ENCODE results near the gene CSTF1. TPM values are rescaled to one million over a fixed set of nuclear protein-coding genes. Genes with fewer than 3 reads are reported as not detected.

Gene CSTF1
- total and polyA plus RNA-seq, 2 donors (not counting 1 experiment from before 2014, with no cell fraction given), result 31.2 to 55.2 TPM

DNA sequence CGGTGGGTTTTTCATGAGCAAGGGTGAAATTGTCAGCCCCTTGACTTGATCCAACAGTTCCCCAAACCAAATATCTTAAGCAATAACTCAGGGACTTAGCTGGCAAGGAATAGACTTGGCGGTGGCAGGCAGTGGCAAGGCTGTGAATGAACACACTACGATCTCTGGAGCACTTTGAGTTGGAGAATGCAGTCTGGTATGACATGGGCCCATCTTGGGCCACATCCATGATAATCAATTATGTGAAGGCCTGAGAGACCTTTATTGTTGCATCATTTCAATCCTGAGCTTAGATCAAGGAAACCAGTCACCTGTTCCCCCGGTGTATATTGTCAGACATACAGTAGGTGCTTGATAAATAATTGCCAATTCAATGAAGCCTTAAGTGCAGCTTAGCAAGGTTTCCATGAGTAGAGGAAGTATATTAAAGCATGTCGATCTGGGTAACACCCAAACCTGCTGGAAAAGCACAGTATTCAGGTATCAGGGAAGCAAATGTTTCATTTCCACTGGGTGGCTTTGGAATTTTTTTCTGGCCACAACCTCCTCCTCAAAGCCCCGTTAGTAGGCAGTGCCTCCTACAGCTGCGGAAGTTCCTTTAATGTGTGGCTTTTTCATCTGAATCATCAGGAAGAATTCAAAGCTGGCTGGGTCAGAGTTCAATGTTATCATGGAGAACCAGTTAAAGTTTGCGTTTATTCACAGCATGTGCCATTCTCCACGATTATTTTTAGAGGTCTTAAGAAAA lies 29.8 kb downstream of the CSTF1 start:
- no peaks in the 10 kb centered on the region for H3K27me3 ChIP-seq (ENCODE audit: control insufficient read depth, insufficient read depth, low read length)
- no peak overlapping the region for H3K4me3 ChIP-seq (replicated peaks in 1 of 4; ENCODE audit: control extremely low read depth in 1 of 4, insufficient read depth in 1 of 4, low read depth in 3 of 4, low read length in 4 of 4)
- DNase-seq (ENCODE audit: low read depth in 2 of 2), result peak; percentile 73 to 91
- no peaks in the 10 kb centered on the region for H3K9me3 ChIP-seq (ENCODE audit: control insufficient read depth, insufficient read depth, low read depth, low read length)
- H3K4me2 ChIP-seq (ENCODE audit: extremely low read depth, insufficient read depth, low read length), result peak overlapping the region; percentile 4
- TF ChIP-seq, protein P1, sequence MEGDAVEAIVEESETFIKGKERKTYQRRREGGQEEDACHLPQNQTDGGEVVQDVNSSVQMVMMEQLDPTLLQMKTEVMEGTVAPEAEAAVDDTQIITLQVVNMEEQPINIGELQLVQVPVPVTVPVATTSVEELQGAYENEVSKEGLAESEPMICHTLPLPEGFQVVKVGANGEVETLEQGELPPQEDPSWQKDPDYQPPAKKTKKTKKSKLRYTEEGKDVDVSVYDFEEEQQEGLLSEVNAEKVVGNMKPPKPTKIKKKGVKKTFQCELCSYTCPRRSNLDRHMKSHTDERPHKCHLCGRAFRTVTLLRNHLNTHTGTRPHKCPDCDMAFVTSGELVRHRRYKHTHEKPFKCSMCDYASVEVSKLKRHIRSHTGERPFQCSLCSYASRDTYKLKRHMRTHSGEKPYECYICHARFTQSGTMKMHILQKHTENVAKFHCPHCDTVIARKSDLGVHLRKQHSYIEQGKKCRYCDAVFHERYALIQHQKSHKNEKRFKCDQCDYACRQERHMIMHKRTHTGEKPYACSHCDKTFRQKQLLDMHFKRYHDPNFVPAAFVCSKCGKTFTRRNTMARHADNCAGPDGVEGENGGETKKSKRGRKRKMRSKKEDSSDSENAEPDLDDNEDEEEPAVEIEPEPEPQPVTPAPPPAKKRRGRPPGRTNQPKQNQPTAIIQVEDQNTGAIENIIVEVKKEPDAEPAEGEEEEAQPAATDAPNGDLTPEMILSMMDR (conservative IDR thresholded peaks at IDR 0.05 in 1 of 2, IDR thresholded peaks at IDR 0.05 in 1 of 2; ENCODE audit: low read depth in 1 of 2, low read length in 2 of 2), result no peak
- TF ChIP-seq EZH2 (IDR thresholded peaks at IDR 0.05; ENCODE audit: low read length, missing control alignments), result no peak
- no peak overlapping the region for H2AFZ ChIP-seq (ENCODE audit: low read length)
- peaks cover 2% of the 10 kb centered on the region for H3K36me3 ChIP-seq (ENCODE audit: control insufficient read depth, insufficient read depth, low read length)
- H3K9ac ChIP-seq (ENCODE audit: insufficient read depth, low read length), result no peak overlapping the region
- peaks cover 34% of the 10 kb centered on the region for H3K4me1 ChIP-seq (ENCODE audit: control insufficient read depth, extremely low read depth, insufficient read depth, low read length)
- H3K27ac ChIP-seq (ENCODE audit: insufficient read depth, low read length), result peak overlapping the region; percentile 77
- H3K79me2 ChIP-seq (ENCODE audit: control insufficient read depth, insufficient read depth, low read length), result peaks cover 53% of the 10 kb centered on the region
- H4K20me1 ChIP-seq (ENCODE audit: control insufficient read depth, extremely low read depth, insufficient read depth, low read length), result no peaks in the 10 kb centered on the region

DNA sequence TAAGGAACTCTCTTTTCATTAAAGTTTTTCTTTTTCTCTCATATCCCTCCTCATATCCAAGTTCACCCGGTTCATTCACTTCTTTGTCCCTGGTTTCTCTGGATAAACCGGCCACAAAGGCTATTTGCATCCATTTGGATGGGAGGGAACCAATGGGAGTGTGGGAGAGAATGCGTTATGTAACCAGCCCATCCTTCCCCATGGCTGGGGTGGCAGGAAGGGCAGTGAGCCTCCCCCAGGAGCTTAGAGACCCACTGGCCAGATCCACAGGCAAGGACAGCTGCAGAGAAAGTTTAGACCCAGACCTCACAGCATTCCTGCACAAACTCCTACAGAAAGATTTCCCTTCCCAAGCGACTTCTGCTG lies 30.4 kb downstream of the CSTF1 start:
- H3K4me1 ChIP-seq (ENCODE audit: control insufficient read depth, extremely low read depth, insufficient read depth, low read length), result peaks cover 33% of the 10 kb centered on the region
- H4K20me1 ChIP-seq (ENCODE audit: control insufficient read depth, extremely low read depth, insufficient read depth, low read length), result no peaks in the 10 kb centered on the region
- no peak overlapping the region for H3K4me3 ChIP-seq (replicated peaks in 1 of 4; ENCODE audit: control extremely low read depth in 1 of 4, insufficient read depth in 1 of 4, low read depth in 3 of 4, low read length in 4 of 4)
- no peaks in the 10 kb centered on the region for H3K9me3 ChIP-seq (ENCODE audit: control insufficient read depth, insufficient read depth, low read depth, low read length)
- peaks cover 47% of the 10 kb centered on the region for H3K79me2 ChIP-seq (ENCODE audit: control insufficient read depth, insufficient read depth, low read length)
- no peaks in the 10 kb centered on the region for H3K27me3 ChIP-seq (ENCODE audit: control insufficient read depth, insufficient read depth, low read length)
- peak overlapping the region; percentile 4 for H3K4me2 ChIP-seq (ENCODE audit: extremely low read depth, insufficient read depth, low read length)
- H3K9ac ChIP-seq (ENCODE audit: insufficient read depth, low read length), result peak overlapping the region; percentile 1
- peaks cover 2% of the 10 kb centered on the region for H3K36me3 ChIP-seq (ENCODE audit: control insufficient read depth, insufficient read depth, low read length)
- no peak for TF ChIP-seq EZH2 (IDR thresholded peaks at IDR 0.05; ENCODE audit: low read length, missing control alignments)
- TF ChIP-seq, protein P1 (conservative IDR thresholded peaks at IDR 0.05 in 1 of 2, IDR thresholded peaks at IDR 0.05 in 1 of 2; ENCODE audit: low read depth in 1 of 2, low read length in 2 of 2), result no peak
- no peak overlapping the region for H2AFZ ChIP-seq (ENCODE audit: low read length)
- H3K27ac ChIP-seq (ENCODE audit: insufficient read depth, low read length), result peak overlapping the region; percentile 77
- no peak for DNase-seq (ENCODE audit: low read depth in 2 of 2)

DNA sequence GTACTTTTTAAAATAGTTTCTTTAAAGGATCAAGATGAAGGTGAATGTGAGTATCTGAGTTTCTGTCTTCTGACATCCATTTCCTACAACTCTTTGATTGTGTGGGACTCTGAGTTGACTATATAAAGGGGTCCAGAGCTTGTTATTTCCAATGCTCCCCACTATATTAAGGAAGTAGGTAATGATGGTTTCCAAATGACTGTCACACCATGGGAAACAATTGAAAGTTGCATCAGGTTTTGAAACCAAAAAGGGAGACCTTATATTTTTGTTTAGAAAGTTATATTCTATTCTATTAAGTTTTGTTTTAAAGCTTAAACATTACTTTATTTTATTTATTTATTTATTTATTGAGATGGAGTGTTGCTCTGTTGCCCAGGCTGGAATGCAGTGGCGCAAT lies 30.8 kb downstream of the CSTF1 start:
- no peak for DNase-seq (ENCODE audit: low read depth in 2 of 2)
- no peak overlapping the region for H3K4me3 ChIP-seq (replicated peaks in 1 of 4; ENCODE audit: control extremely low read depth in 1 of 4, insufficient read depth in 1 of 4, low read depth in 3 of 4, low read length in 4 of 4)
- peaks cover 47% of the 10 kb centered on the region for H3K79me2 ChIP-seq (ENCODE audit: control insufficient read depth, insufficient read depth, low read length)
- peaks cover 2% of the 10 kb centered on the region for H3K36me3 ChIP-seq (ENCODE audit: control insufficient read depth, insufficient read depth, low read length)
- peak overlapping the region; percentile 77 for H3K27ac ChIP-seq (ENCODE audit: insufficient read depth, low read length)
- H3K9ac ChIP-seq (ENCODE audit: insufficient read depth, low read length), result no peak overlapping the region
- H3K27me3 ChIP-seq (ENCODE audit: control insufficient read depth, insufficient read depth, low read length), result no peaks in the 10 kb centered on the region
- H2AFZ ChIP-seq (ENCODE audit: low read length), result no peak overlapping the region
- H3K9me3 ChIP-seq (ENCODE audit: control insufficient read depth, insufficient read depth, low read depth, low read length), result no peaks in the 10 kb centered on the region
- TF ChIP-seq, protein P1 (conservative IDR thresholded peaks at IDR 0.05 in 1 of 2, IDR thresholded peaks at IDR 0.05 in 1 of 2; ENCODE audit: low read depth in 1 of 2, low read length in 2 of 2), result no peak
- TF ChIP-seq EZH2 (IDR thresholded peaks at IDR 0.05; ENCODE audit: low read length, missing control alignments), result no peak
- H4K20me1 ChIP-seq (ENCODE audit: control insufficient read depth, extremely low read depth, insufficient read depth, low read length), result no peaks in the 10 kb centered on the region
- peaks cover 31% of the 10 kb centered on the region for H3K4me1 ChIP-seq (ENCODE audit: control insufficient read depth, extremely low read depth, insufficient read depth, low read length)
- H3K4me2 ChIP-seq (ENCODE audit: extremely low read depth, insufficient read depth, low read length), result peak overlapping the region; percentile 4
